HG02852 (cell line): Measurements from ENCODE around the gene TTC9.

Source experiments
- ATAC-seq: cut with Tn5 transposase; IDR thresholded peaks from one replicate; pipeline ENCODE4 v1.9.1; 2021; ENCODE audit warnings: mild to moderate bottlenecking, moderate library complexity; ENCODE audit not compliant: unreplicated experiment

Gene TTC9

GRCh38 chr14:70641548-70642302, at the start of gene TTC9:
Gene TTC9 (plus strand): TSS chr14:70641916. CDS start chr14:70642130, 214 bp downstream.
- peak; percentile 18 for ATAC-seq

DNA sequence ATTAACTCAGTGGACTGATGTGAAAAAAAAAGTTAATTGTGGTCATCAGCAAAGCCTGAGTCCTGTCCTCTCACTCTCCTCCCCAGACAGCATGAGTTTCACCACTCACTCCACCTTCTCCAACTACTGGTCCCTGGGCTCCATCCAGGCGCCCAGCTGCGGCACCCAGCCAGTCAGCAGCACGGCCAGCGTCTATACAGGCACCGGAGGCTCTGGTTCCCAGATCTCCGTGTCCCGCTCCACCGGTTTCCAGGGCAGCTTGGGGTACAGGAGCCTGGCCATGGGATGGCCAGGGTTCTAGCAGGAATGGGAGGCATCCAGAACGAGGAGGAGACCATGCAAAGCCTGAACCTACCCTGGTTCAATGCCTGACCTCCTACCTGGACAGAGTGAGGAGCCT, 47.3 kb upstream of the TTC9 start:
- ATAC-seq: no peak

DNA sequence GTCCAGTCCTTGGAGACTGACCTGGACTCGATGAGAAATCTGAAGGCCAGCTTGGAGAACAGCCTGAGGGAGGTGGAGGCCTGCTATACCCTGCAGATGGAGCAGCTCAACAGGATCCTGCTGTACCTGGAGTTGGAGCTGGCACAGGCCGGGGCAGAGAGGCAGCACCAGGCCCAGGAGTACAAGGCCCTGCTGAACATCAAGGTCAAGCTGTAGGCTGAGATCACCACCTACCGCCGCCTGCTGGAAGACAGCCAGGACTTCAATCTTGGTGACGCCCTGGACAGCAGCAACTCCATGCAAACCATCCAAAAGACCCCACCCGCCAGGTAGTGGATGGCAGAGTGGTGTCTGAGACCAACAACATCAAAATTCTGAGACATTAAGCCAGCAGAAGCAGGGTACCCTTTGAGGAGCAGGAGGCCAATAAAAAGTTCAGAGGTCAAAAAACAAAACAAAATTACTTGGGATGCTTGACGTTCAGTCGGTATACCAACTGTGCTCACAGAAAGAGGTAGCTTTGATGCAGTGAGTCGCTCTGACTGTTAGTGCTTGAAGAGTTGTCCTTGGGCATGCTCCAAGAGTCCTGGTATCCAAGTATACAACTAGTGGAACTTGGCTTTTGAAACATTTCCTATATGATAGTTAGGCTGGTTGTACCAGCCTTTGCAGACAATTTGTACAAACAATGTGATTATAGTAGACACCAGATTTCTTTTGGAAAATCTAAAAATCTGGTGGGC, 46.1 kb upstream of the TTC9 start:
- ATAC-seq: no peak

DNA sequence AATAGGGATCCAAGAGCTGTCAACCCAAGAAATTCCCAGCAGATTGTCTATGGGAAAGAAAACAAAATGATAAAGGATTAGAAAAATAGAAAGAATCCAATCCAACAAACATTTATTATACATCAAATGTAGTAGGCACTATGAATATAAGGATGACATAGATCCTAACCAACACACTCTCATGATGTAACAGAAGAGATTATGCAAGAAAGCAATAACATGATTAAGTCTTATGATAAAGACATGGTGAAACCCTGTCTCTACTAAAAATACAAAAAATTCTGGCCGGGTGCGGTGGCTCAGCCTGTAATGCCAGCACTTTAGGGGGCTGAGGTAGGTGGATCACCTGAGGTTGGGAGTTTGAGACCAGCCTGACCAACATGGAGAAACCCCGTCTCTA, 44.0 kb upstream of the TTC9 start:
- no peak for ATAC-seq

GRCh38 chr14:70599345-70599744, 42.4 kb upstream of the TTC9 start:
- no peak for ATAC-seq

DNA sequence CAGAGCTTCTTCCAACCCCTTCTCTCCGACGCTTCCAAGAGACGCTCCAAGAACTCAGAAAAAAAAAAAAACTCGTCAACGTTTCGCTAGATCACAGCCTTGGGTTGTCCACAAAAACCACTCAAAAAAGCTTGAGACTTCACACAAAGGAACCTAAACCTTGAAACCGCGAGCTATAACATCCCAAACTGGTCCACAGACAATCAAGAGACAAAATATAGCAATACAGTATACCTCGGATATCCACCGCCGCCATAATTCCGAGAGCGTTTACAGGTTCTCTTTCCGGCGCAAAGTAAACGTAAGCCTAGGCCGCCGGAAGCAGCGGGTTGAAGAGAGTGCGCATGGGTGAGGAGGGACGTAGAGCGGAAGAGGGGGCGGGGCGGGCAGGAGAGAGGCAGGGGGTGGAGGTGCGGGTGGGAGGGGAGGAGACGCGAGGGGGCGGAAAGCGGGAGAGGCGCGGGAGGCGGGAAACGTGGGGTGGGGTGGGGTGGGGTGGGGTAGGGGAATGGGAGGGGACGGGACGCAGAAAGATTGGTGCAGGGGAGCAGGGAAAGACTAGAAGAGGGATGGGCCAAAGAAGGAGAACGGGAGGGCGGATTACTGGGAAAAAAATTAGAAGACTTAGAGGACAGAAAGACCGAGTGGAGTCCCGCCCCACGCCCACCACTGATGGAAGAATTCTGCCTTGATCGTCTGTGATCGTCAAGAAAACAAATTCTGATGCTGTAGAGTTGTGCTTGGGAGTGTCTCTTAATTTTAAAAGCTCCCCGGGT, 41.1 kb upstream of the TTC9 start, which contains the start of gene MED6:
Gene MED6, minus strand, starts transcription at position 274 of the 776 bp plus-strand sequence. Its CDS starts 18 bp downstream, at position 256.
- ATAC-seq: peak; percentile 87

- no peak for ATAC-seq
These were observed 40.6 kb upstream of the TTC9 start for GRCh38 chr14:70601162-70601561.

DNA sequence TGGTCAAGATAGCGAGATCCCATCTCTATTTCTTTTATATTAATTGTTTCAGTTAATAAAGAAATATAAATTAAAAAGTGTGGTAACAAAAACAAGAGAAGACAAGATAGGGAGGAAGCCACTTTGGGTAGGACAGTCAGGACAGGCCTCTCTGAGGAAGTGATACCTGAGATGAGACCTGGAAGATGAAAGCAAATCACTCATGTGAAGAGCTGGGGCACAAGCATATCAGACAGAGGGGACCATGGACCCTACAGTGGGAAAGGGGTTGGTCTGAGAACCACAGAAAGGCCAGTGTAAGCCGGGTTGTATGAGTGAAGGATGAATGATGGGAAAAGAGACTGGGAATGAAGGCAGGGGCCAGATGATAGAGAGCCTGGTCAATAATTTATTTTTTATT, 39.5 kb upstream of the TTC9 start:
- ATAC-seq: peak; percentile 46

DNA sequence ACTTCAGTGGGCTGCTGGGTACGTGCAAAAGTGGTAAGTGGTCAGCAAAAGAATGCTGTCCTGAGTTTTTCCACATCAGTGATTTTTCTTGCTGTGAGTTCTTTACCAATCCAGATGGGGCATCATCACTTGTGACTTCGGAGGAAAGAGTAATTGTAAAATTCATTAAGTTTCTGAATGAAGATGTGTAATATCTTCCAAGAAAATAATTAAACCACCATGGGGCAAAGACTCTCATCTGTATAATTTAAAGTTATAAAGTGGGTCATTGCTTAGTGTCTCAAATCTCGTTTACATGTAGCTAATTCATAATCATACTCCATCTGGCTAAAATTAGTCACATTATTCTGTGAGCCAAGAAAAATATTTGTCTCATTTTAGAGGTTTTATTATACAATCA, 30.5 kb upstream of the TTC9 start:
- no peak for ATAC-seq

DNA sequence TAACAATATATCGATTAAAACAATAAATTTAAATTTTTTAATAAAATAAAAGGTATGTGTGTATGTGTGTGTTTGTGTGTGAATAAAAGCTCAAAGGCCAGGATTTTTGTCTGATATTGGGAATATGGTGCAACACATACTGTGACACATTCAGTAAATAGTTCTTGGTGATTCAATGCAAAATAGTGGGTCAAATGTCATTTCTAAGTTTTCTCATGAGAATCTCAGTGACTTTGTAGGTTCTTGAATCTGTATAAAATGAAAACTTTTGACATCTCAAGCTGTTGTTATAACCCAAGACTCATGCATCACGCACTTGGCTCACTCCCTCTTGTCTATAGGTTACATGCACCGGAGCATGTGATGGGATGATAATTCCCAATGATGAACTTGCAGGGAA, 25.1 kb upstream of the TTC9 start:
- no peak for ATAC-seq

GRCh38 chr14:70618314-70618713, 23.4 kb upstream of the TTC9 start:
- ATAC-seq: no peak

GRCh38 chr14:70619708-70620107, 22.0 kb upstream of the TTC9 start:
- no peak for ATAC-seq

DNA sequence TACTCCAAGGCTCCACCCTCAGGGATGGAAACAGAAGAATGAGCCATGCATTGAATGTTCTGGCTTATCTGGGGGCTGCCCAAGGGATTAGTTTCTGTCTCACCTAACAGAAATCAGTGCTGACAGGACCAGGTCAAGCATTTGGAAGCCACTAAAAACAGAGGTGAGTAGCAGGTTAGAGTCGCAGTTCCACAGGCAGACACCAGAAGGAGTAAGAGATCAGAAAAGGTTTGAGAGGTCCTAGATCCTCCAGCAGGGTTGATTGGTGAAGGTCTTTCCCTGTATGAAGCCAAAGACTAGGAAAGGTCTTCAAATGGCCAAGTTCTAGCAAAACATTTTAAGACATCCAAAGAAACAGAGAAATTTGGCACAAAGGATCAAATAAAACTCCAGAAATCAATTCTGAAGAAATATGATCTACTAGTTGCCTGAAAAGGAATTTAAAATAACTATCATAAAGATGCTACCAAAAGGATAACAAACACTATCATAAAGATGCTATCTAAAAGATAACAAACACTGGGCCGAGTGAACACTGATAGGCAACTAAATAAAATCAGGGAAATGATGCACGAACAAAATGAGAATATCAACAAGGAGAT, 19.5 kb upstream of the TTC9 start:
- ATAC-seq: no peak

GRCh38 chr14:70624972-70625371, 16.7 kb upstream of the TTC9 start:
- no peak for ATAC-seq

- ATAC-seq: no peak
These were observed 9.8 kb upstream of the TTC9 start for GRCh38 chr14:70631948-70632347.

GRCh38 chr14:70635971-70636595, 5.6 kb upstream of the TTC9 start:
- ATAC-seq: no peak

DNA sequence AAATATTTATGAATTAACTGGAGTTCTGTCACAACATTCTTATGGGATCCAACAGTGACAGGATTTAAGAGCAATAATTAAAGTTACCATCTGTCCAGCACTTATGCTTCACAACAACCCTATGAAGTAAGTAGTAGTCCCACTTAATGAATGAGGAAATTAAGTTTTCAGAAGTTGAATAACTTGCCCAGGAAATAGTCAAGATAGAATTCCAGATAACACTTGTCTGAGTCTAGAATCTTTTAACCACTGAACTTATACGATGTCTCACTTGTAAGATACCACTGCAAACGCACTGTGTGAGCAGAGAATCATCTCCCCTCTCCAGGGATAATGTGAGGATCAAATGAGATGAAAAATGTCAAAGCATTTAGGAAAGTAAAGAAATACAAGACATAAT, 3.3 kb upstream of the TTC9 start:
- ATAC-seq: no peak

- ATAC-seq: peak; percentile 56
These were observed 673 bp upstream of the TTC9 start for GRCh38 chr14:70640938-70641547.

DNA sequence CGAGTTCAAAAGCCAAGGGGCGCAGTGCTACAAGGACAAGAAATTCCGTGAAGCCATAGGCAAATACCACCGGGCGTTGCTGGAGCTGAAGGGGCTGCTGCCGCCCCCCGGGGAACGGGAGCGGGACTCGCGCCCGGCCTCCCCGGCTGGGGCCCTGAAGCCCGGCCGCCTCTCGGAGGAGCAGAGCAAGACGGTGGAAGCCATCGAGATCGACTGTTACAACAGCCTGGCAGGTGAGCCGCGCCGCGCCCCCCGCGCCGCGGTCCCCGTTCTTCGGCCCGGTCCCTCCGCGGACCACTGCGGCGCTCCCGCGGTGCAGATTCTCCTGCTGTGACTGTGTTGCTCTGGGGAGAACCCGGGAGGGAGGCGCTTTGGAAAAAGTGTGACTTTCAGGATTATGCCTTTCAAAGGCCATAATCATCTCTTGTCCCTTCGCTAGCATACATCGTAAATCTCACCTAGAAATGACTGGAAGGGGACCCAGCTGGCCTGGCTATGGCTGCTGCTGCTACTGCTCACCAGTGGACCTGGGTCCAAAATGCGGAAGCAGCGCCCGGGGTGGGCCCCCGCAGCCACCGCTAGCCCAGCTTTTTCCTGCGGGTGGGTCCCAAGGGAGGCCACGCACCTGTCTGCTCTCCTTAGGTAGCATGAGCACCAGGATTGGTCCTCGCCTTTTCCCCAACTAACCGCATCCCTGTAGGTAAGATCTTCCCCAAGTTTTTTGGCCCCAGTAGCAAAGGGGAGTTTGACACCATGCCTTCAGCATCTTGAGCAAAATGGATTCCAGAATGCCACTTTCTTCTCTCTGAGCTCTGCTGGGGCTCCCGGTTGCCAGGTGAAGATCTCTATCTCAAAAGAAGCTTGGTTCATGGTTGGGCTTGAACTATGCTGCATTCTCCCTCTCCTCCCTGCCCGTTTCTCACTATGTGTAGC, 853 bp downstream of the TTC9 start:
- peak; percentile 40 for ATAC-seq
